Thyroid gland (tissue), 4 donors: Measurements from ENCODE around the gene CPTP. TPM values are rescaled to one million over a fixed set of nuclear protein-coding genes. Genes with fewer than 3 reads are reported as not detected.

Source experiments
- DNase-seq, 2 donors: peaks; one replicate each; pipeline ENCODE4 v3.0.0-alpha.2; 2019
- H3K27ac ChIP-seq, 3 donors: fragments of 200-600 bp; sonication (generic); 1 replicate in 2 of 3; 2 replicates in 1 of 3; pipeline ENCODE4 v1.5.1; 2016 to 2019; ENCODE audit warnings: mild to moderate bottlenecking in 1 of 3, moderate library complexity in 1 of 3
- H3K27me3 ChIP-seq: fragments of 200-600 bp; sonication (generic); one replicate; pipeline ENCODE4 v1.5.1; 2019
- H3K36me3 ChIP-seq, 2 donors: fragments of 200-600 bp; sonication (generic); one replicate each; pipeline ENCODE4 v1.5.1; 2016 to 2019
- H3K4me1 ChIP-seq, 2 donors: fragments of 200-600 bp; sonication (generic); one replicate each; pipeline ENCODE4 v1.5.1; 2017 to 2019
- H3K4me3 ChIP-seq, 3 donors: fragments of 200-600 bp; sonication (generic); replicated peaks in 1 of 3; 1 replicate in 2 of 3; 2 replicates in 1 of 3; pipeline ENCODE4 v1.5.1; 2016; ENCODE audit warnings: mild to moderate bottlenecking in 1 of 3
- H3K9me3 ChIP-seq: fragments of 200-600 bp; sonication (generic); one replicate; pipeline ENCODE4 v1.5.1; 2017
- POLR2A ChIP-seq, 2 donors: fragments of 450-650 bp; IDR thresholded peaks; one replicate each; pipeline ENCODE4 v1.6.1; 2017; ENCODE audit warnings: antibody characterized with exemption in 2 of 2, mild to moderate bottlenecking in 2 of 2, moderate library complexity in 1 of 2
- WGBS, 2 donors: methylation state at CpG; one replicate each; pipeline ENCODE4 v1.1.5; 2017; 5-methylcytosine and 5-hydroxymethylcytosine counted together
- intact Hi-C: fragments of 100-400 bp; cut with DNase I; formaldehyde crosslinking; loops from one replicate; pipeline ENCODE4 v1.15.1; 2023
- total RNA-seq, 4 donors: library from RNA; depleted of rRNA; stranded (reverse); fragments of >200 nt; gene quantifications; one replicate each; pipeline ENCODE4 v1.2.3, GENCODE V29; 2016
- TF ChIP-seq, protein P1 (sequence below), 6 experiments: fragments of 200-600 bp in 3 of 6; fragments of 450-650 bp in 3 of 6; sonication (generic) in 3 of 6; IDR thresholded peaks; one replicate each; pipeline ENCODE4 v1.5.1; 2016 to 2019; ENCODE audit warnings: antibody characterized with exemption in 6 of 6, mild to moderate bottlenecking in 2 of 6, inconsistent platforms in 1 of 6, moderate library complexity in 1 of 6

The CPTP gene
- total RNA-seq, 4 donors from 2014 or later, result 16.7 to 37.3 (median 24.3) TPM

- Histone ChIP-seq H3K27ac (no peak overlapping the region), H3K4me3 (no peak overlapping the region), H3K36me3 (peaks cover 0 to 22% of the 10 kb centered on the region in 2 donors), H3K4me1 (peaks cover 27 to 41% of the 10 kb centered on the region in 2 donors), H3K27me3 (no peaks in the 10 kb centered on the region), H3K9me3 (no peaks in the 10 kb centered on the region)
- intact Hi-C loops, result no loop called here
- 88 to 91% methylated on average over 13 to 20 of the region's 24 CpGs for WGBS, 2 donors
- TF ChIP-seq, protein P1, sequence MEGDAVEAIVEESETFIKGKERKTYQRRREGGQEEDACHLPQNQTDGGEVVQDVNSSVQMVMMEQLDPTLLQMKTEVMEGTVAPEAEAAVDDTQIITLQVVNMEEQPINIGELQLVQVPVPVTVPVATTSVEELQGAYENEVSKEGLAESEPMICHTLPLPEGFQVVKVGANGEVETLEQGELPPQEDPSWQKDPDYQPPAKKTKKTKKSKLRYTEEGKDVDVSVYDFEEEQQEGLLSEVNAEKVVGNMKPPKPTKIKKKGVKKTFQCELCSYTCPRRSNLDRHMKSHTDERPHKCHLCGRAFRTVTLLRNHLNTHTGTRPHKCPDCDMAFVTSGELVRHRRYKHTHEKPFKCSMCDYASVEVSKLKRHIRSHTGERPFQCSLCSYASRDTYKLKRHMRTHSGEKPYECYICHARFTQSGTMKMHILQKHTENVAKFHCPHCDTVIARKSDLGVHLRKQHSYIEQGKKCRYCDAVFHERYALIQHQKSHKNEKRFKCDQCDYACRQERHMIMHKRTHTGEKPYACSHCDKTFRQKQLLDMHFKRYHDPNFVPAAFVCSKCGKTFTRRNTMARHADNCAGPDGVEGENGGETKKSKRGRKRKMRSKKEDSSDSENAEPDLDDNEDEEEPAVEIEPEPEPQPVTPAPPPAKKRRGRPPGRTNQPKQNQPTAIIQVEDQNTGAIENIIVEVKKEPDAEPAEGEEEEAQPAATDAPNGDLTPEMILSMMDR (IDR thresholded peaks at IDR 0.05), result no peak
- no peak for TF ChIP-seq POLR2A (IDR thresholded peaks at IDR 0.05)
- DNase-seq, result no peak
Observed at GRCh38 chr1:1343811-1344421, 19.3 kb downstream of the CPTP start.

- TF ChIP-seq, protein P1 (IDR thresholded peaks at IDR 0.05), result peak in 2 of 6 experiments; percentile 21 to 46
- TF ChIP-seq POLR2A (IDR thresholded peaks at IDR 0.05), result no peak
- Histone ChIP-seq H3K9me3 (no peaks in the 10 kb centered on the region), H3K4me3 (no peak overlapping the region), H3K27ac (no peak overlapping the region), H3K4me1 (peaks cover 27 to 41% of the 10 kb centered on the region in 2 donors), H3K36me3 (peaks cover 0 to 13% of the 10 kb centered on the region in 2 donors), H3K27me3 (no peaks in the 10 kb centered on the region)
- DNase-seq, result peak; percentile 41 to 47
- 64 to 74% methylated on average over 7 to 8 of the region's 15 CpGs for WGBS, 2 donors
- intact Hi-C loops, result no loop called here
Observed at GRCh38 chr1:1344655-1345361, 20.2 kb downstream of the CPTP start.

DNA sequence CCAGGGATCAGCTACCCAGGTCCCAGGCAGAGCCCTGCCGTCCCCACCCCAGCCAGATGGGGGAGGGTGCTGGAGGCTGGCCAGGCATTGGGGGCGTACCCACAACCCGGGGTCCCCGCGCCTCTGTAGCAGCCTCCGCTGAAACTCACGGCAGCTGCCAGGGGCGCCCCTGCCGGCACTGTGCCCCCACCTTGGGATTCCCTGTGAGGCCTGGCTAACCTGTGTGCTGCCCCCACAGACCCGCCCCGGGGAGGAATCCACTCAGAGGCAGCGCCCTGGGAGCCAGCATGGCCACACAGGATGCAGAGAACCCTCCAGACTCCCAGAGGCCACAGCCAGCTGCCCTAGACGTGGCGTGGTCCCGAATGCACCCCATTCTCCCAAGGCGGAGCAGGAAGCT, 20.8 kb downstream of the CPTP start:
- peaks cover 0 to 8% of the 10 kb centered on the region in 2 donors for H3K36me3 ChIP-seq
- DNase-seq, result no peak
- H3K4me1 ChIP-seq, result peaks cover 27 to 41% of the 10 kb centered on the region in 2 donors
- TF ChIP-seq POLR2A (IDR thresholded peaks at IDR 0.05), result no peak
- TF ChIP-seq, protein P1 (IDR thresholded peaks at IDR 0.05), result no peak
- H3K9me3 ChIP-seq, result no peaks in the 10 kb centered on the region
- intact Hi-C loops, result no loop called here
- no peaks in the 10 kb centered on the region for H3K27me3 ChIP-seq
- H3K4me3 ChIP-seq, result no peak overlapping the region
- H3K27ac ChIP-seq, result no peak overlapping the region
- 67 to 86% methylated on average over 3 to 7 of the region's 16 CpGs for WGBS, 2 donors

DNA sequence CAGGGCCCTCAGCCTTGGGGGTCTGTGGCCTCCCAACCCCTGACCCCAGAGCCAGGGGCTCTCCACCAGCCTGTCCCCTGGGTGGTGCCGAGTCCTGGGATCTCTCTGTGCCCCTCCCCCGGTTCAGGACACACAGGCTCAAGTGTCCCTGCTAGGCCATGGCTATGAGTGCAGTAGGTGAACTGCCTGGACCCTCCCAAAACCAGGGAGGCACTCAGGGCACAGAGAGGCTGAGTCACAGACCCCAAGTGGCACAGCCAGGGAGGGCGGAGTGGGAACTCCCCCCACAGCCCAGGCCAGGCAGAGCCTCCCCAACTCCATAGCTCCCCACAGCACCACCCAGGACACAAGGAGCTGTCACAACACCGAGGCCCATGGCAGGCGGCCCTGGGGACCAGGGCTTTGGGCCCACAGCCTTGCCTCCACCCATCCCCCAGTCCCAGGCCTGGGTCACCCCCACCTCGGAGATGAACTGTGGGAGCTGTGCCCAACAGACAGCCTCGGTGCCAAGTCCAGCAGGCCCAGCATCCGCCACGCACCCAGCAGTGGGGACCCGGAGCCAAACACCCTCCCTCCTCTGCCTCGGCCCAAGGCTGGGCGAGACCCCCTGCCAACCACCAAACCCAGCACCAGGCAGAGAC, 21.4 kb downstream of the CPTP start:
- Histone ChIP-seq H3K36me3 (peaks cover 0 to 8% of the 10 kb centered on the region in 2 donors), H3K4me1 (peaks cover 27 to 41% of the 10 kb centered on the region in 2 donors), H3K4me3 (no peak overlapping the region), H3K9me3 (no peaks in the 10 kb centered on the region), H3K27ac (no peak overlapping the region), H3K27me3 (no peaks in the 10 kb centered on the region)
- intact Hi-C loops, result loop anchor here (2.0 kb wide), 1 partner anchor 19 kb away; no protein-coding TSS in a partner anchor
- no peak for DNase-seq
- WGBS, 2 donors, result 76 to 100% methylated on average over 1 to 6 of the region's 12 CpGs
- TF ChIP-seq POLR2A (IDR thresholded peaks at IDR 0.05), result no peak
- TF ChIP-seq, protein P1 (IDR thresholded peaks at IDR 0.05), result no peak
